ENCODE results near the gene BAZ1A.
"Not testable (repeated sequence)": the region's sequence is repeated elsewhere in the genome, so short reads cannot be mapped to it uniquely, and the experiment has no call there.

The BAZ1A gene

GRCh38 chr14:34782031-34782430 is 93.1 kb downstream of the BAZ1A start:
- DNase-seq = no peak

- DNase-seq = no peak
Observed at GRCh38 chr14:34781242-34781641, 93.9 kb downstream of the BAZ1A start.

- no peak for DNase-seq
Observed at GRCh38 chr14:34780646-34781045, 94.5 kb downstream of the BAZ1A start.

- no peak for DNase-seq
Observed at GRCh38 chr14:34778744-34779143, 96.4 kb downstream of the BAZ1A start.

GRCh38 chr14:34776611-34777010 is 98.5 kb downstream of the BAZ1A start:
- no peak for DNase-seq

- DNase-seq = no peak
Observed at GRCh38 chr14:34775922-34776321, 99.2 kb downstream of the BAZ1A start.

GRCh38 chr14:34775342-34775741 is 99.8 kb downstream of the BAZ1A start:
- no peak for DNase-seq

DNA sequence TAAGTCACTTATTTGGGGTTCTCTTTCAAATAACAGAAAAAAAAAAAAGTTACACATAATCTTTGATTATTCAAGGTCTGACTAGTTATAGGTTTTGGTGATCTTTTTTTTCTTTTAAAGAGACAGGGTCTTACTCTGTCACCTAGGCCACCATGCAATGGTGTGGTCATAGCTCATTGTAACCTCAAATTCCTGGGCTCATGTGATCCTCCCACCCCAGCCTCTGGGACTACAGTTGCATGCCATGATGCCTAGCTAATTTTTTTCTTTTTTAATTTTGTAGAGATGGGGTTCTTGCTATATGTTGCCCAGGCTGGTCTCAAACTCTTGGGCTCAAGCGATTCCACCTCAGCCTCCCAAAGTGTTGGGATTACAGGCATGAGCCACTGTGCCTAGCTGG is 104.3 kb downstream of the BAZ1A start:
- DNase-seq = no peak

DNA sequence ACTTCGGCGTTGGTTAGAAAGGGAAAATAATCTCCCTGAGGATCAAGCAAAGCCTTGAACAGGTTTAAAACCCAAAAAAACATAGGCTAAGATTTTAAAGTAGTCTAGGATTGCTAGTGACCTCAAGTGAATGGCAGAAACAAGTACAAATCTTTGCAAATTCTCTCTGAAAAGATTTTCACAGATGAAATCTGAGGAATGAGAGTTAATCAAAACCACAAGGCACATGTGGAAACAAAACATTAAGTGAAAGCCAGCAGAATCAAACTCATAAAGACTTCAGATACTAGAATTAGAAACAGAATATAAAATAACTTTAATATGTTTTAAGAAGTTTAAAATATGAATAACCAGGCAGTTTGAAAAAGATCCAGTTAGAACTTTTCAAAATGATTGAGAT is 108.6 kb downstream of the BAZ1A start:
- DNase-seq = no peak

DNA sequence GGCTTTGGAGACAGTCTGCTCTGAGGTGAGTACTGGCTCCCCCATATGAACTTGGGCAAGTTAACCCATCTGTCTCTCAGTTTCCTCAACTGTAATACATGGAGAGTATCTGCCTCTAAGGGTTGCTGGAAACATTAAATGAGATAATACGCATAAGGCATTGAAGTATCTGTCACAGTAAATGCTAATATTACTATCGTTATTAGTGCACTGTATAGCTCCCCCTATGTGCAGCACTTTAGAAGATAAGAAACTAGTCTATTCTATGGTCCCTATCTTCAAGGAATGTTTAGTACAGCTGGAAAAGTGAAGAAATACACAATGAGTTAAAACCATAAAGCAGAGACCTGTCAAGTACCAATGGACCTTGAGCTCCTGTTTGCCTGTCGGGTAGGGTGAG is 109.1 kb downstream of the BAZ1A start:
- DNase-seq = no peak

- DNase-seq = no peak
Observed at GRCh38 chr14:34755215-34755614, 119.9 kb downstream of the BAZ1A start.

DNA sequence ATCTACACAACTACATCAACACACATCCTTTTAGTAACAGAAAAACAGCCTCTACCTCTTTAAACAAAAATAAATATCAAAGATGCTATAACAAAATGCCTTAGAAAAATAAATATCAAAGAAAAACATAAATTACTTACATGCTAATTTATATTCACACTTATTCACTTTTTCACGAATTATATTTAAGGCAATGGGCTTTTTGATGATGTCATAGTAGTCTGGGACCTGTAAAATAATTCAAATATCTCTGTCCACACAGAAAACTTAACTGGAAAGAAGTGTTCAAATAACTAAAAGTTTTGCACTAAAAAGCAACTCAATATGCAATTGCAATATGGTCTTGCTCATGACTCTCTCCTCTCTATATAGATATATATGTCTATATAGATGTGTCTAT is 120.5 kb downstream of the BAZ1A start:
- DNase-seq = no peak

DNA sequence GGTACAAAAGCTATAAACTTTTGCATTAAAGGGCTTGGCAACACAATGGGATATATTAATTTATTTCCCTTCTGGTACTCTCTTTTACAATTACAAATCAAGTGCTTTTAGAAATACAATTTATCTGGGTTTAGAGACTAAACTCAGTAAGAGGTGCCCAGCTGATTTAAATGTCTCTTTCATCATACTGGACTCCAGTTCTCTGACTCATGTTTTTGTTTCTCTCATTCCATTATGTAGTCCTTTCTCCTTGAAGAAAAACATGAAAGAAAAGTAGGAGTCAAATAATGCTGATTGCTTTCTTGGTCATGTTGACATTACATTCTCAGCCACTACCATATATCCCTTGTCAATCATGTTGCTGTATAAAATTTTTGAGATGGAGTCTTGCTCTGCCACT is 124.5 kb downstream of the BAZ1A start:
- no peak for DNase-seq

- DNase-seq = no peak
Observed at GRCh38 chr14:34750233-34750632, 124.9 kb downstream of the BAZ1A start.

GRCh38 chr14:34749408-34749807 is 125.8 kb downstream of the BAZ1A start:
- DNase-seq = no peak

- no peak for DNase-seq
Observed at GRCh38 chr14:34742270-34743115, 132.7 kb downstream of the BAZ1A start.

- no peak for DNase-seq
Observed at GRCh38 chr14:34741840-34742239, 133.3 kb downstream of the BAZ1A start.

DNA sequence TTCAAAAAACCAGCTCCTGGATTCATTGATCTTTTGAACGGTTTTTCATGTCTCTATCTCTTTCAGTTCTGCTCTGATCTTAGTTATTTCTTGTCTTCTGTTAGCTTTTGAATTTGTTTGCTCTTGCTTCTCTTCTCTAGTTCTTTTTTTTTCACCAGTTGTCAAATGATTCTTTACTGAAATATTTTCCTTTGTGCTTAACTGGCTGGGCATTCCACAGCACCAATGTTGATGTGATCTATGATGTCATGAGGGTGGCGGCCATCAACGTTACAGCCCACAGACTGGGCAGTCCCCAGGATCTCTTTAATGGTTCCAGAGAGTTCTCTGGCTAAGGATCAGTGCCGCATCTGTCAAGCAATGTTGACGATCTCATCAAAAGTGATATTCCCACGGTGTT is 135.0 kb downstream of the BAZ1A start:
- not testable (repeated sequence) for DNase-seq

DNA sequence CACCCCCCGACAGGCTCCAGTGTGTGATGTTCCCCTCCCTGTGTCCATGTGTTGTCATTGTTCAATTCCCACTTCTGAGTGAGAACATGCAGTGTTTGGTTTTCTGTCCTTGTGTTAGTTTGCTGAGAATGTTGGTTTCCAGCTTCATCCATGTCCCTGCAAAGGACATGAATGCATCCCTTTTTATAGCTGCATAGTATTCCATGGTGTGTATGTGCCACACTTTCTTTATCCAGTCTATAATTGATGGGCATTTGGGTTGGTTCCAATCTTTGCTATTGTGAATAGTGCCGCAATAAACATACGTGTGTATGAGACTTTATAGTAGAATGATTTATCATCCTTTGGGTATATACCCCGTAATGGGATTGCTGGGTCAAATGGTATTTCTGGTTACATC is 138.1 kb downstream of the BAZ1A start:
- not testable (repeated sequence) for DNase-seq

DNA sequence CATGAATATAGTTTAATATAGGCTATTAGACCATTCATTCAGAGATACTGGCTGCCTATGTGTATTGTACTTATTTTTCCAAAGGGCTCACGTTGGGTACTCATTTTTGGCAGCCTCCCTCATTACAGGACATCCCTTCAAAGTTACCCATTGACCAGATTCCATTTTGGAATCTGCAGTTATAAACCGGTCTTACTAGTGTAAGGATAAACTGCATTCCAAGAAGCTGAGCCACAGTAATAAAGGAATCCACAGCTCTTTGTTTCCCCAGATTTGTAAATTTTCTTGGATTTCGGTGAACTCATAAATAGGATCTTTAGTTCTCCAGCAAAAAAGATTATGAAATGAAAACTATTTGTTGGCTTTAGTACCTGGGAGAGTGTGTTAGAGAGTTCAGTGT is 141.9 kb downstream of the BAZ1A start:
- DNase-seq = no peak

DNA sequence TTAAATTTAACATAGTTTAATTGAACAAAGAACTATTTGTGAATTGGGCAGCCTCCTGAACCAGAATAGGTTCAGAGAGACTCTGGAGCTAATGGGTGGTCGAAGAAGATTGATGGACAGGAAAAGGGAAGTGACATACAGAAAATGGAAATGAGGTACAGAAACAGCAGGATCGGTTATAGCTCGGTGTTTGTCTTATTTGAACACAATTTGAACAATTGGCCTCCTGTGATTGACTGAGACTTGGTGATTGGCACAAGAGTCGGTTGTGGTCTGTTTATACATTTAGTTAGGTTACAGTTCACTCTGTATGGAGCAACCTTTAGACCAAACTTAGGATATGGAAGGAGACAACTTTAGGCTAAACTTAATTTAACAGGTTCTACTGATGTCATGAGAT is 142.4 kb downstream of the BAZ1A start:
- no peak for DNase-seq

GRCh38 chr14:34723867-34724266 is 151.3 kb downstream of the BAZ1A start:
- DNase-seq = no peak

DNA sequence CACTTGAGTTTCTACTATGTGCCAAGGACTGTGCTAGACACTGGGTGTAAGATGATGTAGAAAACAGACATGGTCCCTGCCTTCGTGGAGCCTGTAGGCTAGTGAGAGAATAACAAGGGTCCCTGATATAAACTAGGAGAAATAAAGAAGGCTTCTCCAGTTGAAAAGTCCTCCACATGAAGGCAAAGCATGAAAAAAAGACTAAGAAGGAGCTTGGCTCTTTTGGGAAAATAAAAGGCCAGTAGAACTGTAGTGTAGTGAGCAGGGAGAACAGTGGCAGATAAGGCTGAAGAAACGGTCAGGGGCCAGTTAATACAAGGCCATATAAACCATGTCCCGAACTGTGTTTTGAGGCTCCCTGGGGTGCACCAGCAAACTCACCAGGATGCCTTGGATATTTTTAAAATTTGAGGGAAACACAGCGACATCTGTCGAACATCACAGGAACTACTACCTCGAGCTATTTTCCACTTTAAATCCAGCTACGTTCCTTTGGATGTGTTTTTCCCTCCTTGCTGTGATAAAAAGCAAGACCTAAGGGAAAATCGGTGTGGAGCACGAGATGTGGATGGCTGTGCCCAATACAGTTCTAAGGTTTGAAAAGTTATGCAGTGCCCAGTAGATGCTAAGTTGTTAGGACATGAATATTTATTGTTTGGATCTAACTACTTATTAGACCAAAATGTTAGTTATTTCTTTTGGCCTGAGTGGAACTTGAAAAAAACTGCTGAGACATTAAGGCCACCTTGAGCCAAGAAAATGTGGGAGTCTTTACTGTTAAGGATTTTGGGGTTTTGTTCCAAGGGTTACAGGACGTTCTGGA is 152.2 kb downstream of the BAZ1A start:
- DNase-seq = peak; percentile 19

GRCh38 chr14:34721129-34721528 is 154.0 kb downstream of the BAZ1A start:
- no peak for DNase-seq

Data from effector CD4-positive, alpha-beta T cell (primary cell).